Uterus (tissue), 2 donors: ENCODE data around the gene EXOSC9.

Source experiments
- CTCF ChIP-seq, 4 experiments: fragments of 200-600 bp in 2 of 4; fragments of 450-650 bp in 2 of 4; sonication (generic) in 2 of 4; IDR thresholded peaks; one replicate each; pipeline ENCODE4 v1.5.1; 2016 to 2019; ENCODE audit warnings: antibody characterized with exemption in 4 of 4, mild to moderate bottlenecking in 2 of 4, moderate library complexity in 1 of 4
- POLR2A ChIP-seq, 2 donors: fragments of 450-650 bp; IDR thresholded peaks; one replicate each; pipeline ENCODE4 v1.6.1; 2016; ENCODE audit warnings: antibody characterized with exemption in 2 of 2, mild to moderate bottlenecking in 1 of 2, moderate library complexity in 1 of 2

GRCh38 chr4:121827853-121828252 lies 26.7 kb downstream of the EXOSC9 start:
- TF ChIP-seq CTCF (IDR thresholded peaks at IDR 0.05) (no peak), POLR2A (IDR thresholded peaks at IDR 0.05) (no peak)
